Endothelial cell of umbilical vein (primary cell): ENCODE results near the gene GPR183. TPM values are rescaled to one million over a fixed set of nuclear protein-coding genes. Genes with fewer than 3 reads are reported as not detected.
A peak's percentile ranks its signal among the peaks of the same experiment; 100 is the strongest.

ENCODE experiments used
- BruUV-seq: library from RNA; stranded (reverse); fragments of 400-500 nt; replicated peaks from 2 replicates; lab custom pipeline; 2021; lab: Mats Ljungman, UMichigan
- CTCF ChIA-PET: fragments of 300-600, 350-600 bp; sonication (Branson Sonifier 250); formaldehyde crosslinking; loops from one replicate; lab custom pipeline; 2021; ENCODE audit warnings: antibody characterized with exemption, inconsistent platforms; lab: Charles Lee
- POLR2A ChIA-PET: fragments of 300-600, 350-600 bp; sonication (Branson Sonifier 250); formaldehyde crosslinking; loops from one replicate; lab custom pipeline; 2021; ENCODE audit warnings: antibody characterized with exemption, inconsistent platforms; lab: Charles Lee
- DNase-seq: peaks from one replicate; pipeline ENCODE4 v3.0.0-alpha.2; 2011; ENCODE audit warnings: low read depth, low spot score
- FAIRE-seq: peaks from 2 replicates; lab custom pipeline; 2011; peaks lifted over from hg19 to GRCh38; lab: Jason Lieb, UNC
- H2AFZ ChIP-seq: 2 replicates; pipeline ENCODE4 v1.6.0; 2012; ENCODE audit warnings: low read depth, low read length, control low read depth, inconsistent platforms
- H3K27ac ChIP-seq: 2 replicates; pipeline ENCODE4 v1.5.1; 2011; ENCODE audit warnings: low read depth, mild to moderate bottlenecking, control low read depth, low read length, moderate library complexity; ENCODE audit not compliant: insufficient read depth
- H3K27me3 ChIP-seq, 2 experiments: 2 replicates each; pipeline versions ENCODE4 v1.6.0 to v1.6.1; 2011; ENCODE audit warnings: low read length in 2 of 2, mixed read lengths in 1 of 2; ENCODE audit not compliant: control insufficient read depth in 2 of 2, insufficient read depth in 2 of 2
- H3K36me3 ChIP-seq, 2 experiments: 2 replicates in 1 of 2; 3 replicates in 1 of 2; pipeline ENCODE4 v1.5.1; 2011; ENCODE audit warnings: low read length in 2 of 2, mild to moderate bottlenecking in 1 of 2, moderate library complexity in 1 of 2; ENCODE audit not compliant: control insufficient read depth in 2 of 2, insufficient read depth in 2 of 2; ENCODE audit errors: extremely low read depth in 1 of 2
- H3K4me1 ChIP-seq: 3 replicates; pipeline ENCODE4 v1.5.1; 2011; ENCODE audit warnings: mild to moderate bottlenecking, low read length; ENCODE audit not compliant: control insufficient read depth, insufficient read depth; ENCODE audit errors: extremely low read depth
- H3K4me2 ChIP-seq: 2 replicates; pipeline ENCODE4 v1.6.1; 2011; ENCODE audit warnings: low read length, control low read depth, mixed read lengths; ENCODE audit not compliant: insufficient read depth
- H3K4me3 ChIP-seq, 3 experiments: fragments of 200-600 bp in 1 of 3; sonication (generic), shearing (Covaris generic) in 1 of 3; replicated peaks in 1 of 3; 2 replicates each; pipeline ENCODE4 v1.5.1; 2011 to 2016; ENCODE audit warnings: control low read depth in 3 of 3, low read length in 3 of 3, mild to moderate bottlenecking in 2 of 3, inconsistent platforms in 1 of 3, low read depth in 1 of 3, moderate library complexity in 1 of 3; ENCODE audit not compliant: insufficient read depth in 1 of 3
- H3K79me2 ChIP-seq: 2 replicates; pipeline ENCODE4 v1.6.0; 2012; ENCODE audit warnings: low read length, inconsistent platforms; ENCODE audit not compliant: control insufficient read depth, insufficient read depth
- H3K9ac ChIP-seq: replicated peaks from 2 replicates; pipeline ENCODE3; 2011; ENCODE audit warnings: low read length, control low read depth; ENCODE audit not compliant: insufficient read depth; ENCODE audit errors: extremely low read depth
- H3K9me1 ChIP-seq: replicated peaks from 3 replicates; pipeline ENCODE4 v1.6.0; 2011; ENCODE audit warnings: mild to moderate bottlenecking, low read length; ENCODE audit not compliant: control insufficient read depth, insufficient read depth; ENCODE audit errors: extremely low read depth
- H3K9me3 ChIP-seq: replicated peaks from 2 replicates; pipeline ENCODE4 v1.5.1; 2012; ENCODE audit warnings: low read length, inconsistent platforms; ENCODE audit not compliant: control insufficient read depth, insufficient read depth
- H4K20me1 ChIP-seq: replicated peaks from 2 replicates; pipeline ENCODE3; 2011; ENCODE audit warnings: mild to moderate bottlenecking, low read length; ENCODE audit not compliant: control insufficient read depth, insufficient read depth; ENCODE audit errors: extremely low read depth
- EZH2 ChIP-seq: IDR thresholded peaks from 2 replicates; pipeline ENCODE4 v1.6.1; 2012; ENCODE audit warnings: borderline replicate concordance, low read depth, mild to moderate bottlenecking, moderate library complexity, low read length, inconsistent platforms; ENCODE audit not compliant: severe bottlenecking
- FOS ChIP-seq: IDR thresholded peaks from 2 replicates; pipeline ENCODE4 v1.6.1; 2011; ENCODE audit warnings: mild to moderate bottlenecking, low read length, moderate library complexity, borderline replicate concordance; ENCODE audit not compliant: insufficient read depth
- GATA2 ChIP-seq: IDR thresholded peaks from 2 replicates; pipeline ENCODE4 v1.7.0; 2011; ENCODE audit warnings: low read depth, mild to moderate bottlenecking, moderate library complexity, mixed read lengths, low read length; ENCODE audit not compliant: insufficient read length, insufficient read depth
- JUN ChIP-seq: IDR thresholded peaks from 2 replicates; pipeline ENCODE4 v1.6.1; 2011; ENCODE audit warnings: borderline replicate concordance, low read depth; ENCODE audit not compliant: insufficient read length, insufficient read depth
- MYC ChIP-seq: IDR thresholded peaks from one replicate; pipeline ENCODE4 v1.6.1; 2011; ENCODE audit warnings: mild to moderate bottlenecking, low read depth, low read length
- POLR2A ChIP-seq: IDR thresholded peaks from 2 replicates; pipeline ENCODE4 v1.6.1; 2012; ENCODE audit warnings: low read depth, mild to moderate bottlenecking, control low read depth, low read length
- POLR2AphosphoS5 ChIP-seq: IDR thresholded peaks from 2 replicates; pipeline ENCODE4 v1.6.1; 2012; ENCODE audit warnings: low read depth, mild to moderate bottlenecking, control low read depth, low read length, moderate library complexity; ENCODE audit not compliant: insufficient read depth
- dilution Hi-C: fragments of 300-500 bp; cut with MboI; formaldehyde crosslinking; loops from one replicate; pipeline ENCODE4 v1.15.0; 2019; ENCODE audit warnings: low sequenced_read_pairs; ENCODE audit not compliant: extremely low pct_ligation_motif_present
- intact Hi-C: fragments of 100-400 bp; cut with micrococcal nuclease; formaldehyde crosslinking; loops from one replicate; pipeline ENCODE4 v1.10.0; 2022
- polyA plus RNA-seq, 4 experiments: library from polyadenylated mRNA; depleted of rRNA in 3 of 4; stranded (reverse) in 3 of 4; unstranded in 1 of 4; fragments of >200 nt; gene quantifications; 2 replicates each; pipeline versions ENCODE4 v1.2.1 to v1.2.3, GENCODE V29; 2011 to 2012; ENCODE audit warnings: missing spikeins in 1 of 4
- total RNA-seq: library from RNA; stranded (reverse); gene quantifications from 2 replicates; pipeline ENCODE4 v1.2.3, GENCODE V29; 2021
- TF ChIP-seq, protein P1 (sequence below), 2 donors: IDR thresholded peaks; 1 replicate in 1 of 2; 2 replicates in 1 of 2; pipeline ENCODE4 v1.5.1; 2011; ENCODE audit warnings: low read length in 2 of 2, mild to moderate bottlenecking in 2 of 2, moderate library complexity in 2 of 2, control low read depth in 1 of 2, inconsistent platforms in 1 of 2, low read depth in 1 of 2; ENCODE audit not compliant: insufficient read depth in 1 of 2; ENCODE audit errors: extremely low read depth in 1 of 2
- TF ChIP-seq, protein P2 (sequence below): IDR thresholded peaks from 2 replicates; pipeline ENCODE4 v1.6.1; 2011; ENCODE audit not compliant: insufficient read depth, insufficient read length

GPR183 gene
- total and polyA plus RNA-seq, 2 donors (not counting 3 experiments of a cell fraction or from before 2014, with no cell fraction given): 0.23 TPM; not detected in 1

DNA sequence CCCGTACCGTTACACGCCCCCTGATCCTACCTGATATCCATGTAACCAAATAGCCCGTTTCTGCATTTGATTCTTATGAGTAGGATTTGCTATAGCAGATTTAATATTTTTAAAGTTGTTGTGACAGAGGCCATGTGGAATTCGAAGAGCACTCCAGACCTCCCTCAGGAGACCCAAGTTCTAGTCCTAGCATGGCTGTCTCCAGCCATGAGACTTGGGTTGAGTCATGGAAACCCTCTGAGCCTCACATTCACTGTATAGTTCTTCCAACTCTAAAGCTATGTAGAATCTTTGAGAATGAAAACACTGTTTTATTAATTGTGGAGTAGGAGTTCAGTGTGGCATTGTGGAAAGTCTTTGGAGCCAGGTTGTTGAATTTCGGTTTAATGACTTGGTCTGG is 8.0 kb upstream of the GPR183 start:
- Histone ChIP-seq H3K4me2 (peak overlapping the region; percentile 71), H3K9me1 (no peaks in the 10 kb centered on the region), H3K4me1 (peaks cover 28% of the 10 kb centered on the region), H3K4me3 (peak overlapping the region in 1 of 3 experiments; percentile 20), H4K20me1 (no peaks in the 10 kb centered on the region), H3K79me2 (no peaks in the 10 kb centered on the region), H3K9me3 (no peaks in the 10 kb centered on the region), H3K9ac (peak overlapping the region; percentile 65), H3K36me3 (no peaks in the 10 kb centered on the region), H3K27ac (peak overlapping the region; percentile 98), H2AFZ (no peak overlapping the region), H3K27me3 (no peaks in the 10 kb centered on the region)
- dilution Hi-C loops (no loop called here), intact Hi-C loops (loop anchor here (2.0 kb wide), 1 partner anchor 186 kb away; the partner anchor contains the start of gene TM9SF2)
- BruUV-seq: TSS peak; percentile 75
- FAIRE-seq (no peak), DNase-seq (no peak)
- TF ChIP-seq GATA2: no peak
- CTCF ChIA-PET: interaction anchor here (2.0 kb wide), 1 partner anchor 46 kb away, joined by 8 read pairs; no protein-coding TSS in a partner anchor
- POLR2A ChIA-PET: no interaction called here

DNA sequence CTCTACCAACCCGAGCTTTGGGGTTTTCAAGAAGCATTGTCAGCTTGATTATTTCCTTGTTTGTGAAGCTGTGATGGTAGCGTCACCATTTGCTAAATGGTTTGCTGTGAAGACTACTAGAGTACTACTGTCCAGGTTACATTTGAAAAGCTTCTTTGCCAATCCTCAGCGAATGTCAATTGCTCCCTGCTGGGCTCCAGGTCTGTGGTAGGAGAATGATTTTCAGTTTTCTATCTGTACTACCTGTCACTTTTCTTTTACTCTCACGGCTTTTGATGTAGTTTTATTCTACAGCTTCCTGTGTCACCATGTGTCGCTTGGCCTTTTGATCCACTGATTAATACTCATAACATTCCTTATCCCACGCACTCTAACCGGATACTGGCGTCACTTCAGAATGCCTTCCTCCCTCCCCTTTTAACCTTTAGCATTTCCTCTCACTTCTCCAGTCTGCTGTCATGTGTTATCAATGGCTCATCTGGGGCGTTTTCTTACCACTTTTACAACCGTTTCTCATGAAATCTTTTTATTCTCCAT is 7.5 kb upstream of the GPR183 start:
- Histone ChIP-seq H3K36me3 (no peaks in the 10 kb centered on the region), H3K4me1 (peaks cover 28% of the 10 kb centered on the region), H3K27ac (peak overlapping the region; percentile 98), H4K20me1 (no peaks in the 10 kb centered on the region), H3K79me2 (no peaks in the 10 kb centered on the region), H3K9ac (peak overlapping the region; percentile 75), H3K27me3 (no peaks in the 10 kb centered on the region), H3K4me2 (peak overlapping the region; percentile 76), H3K9me3 (no peaks in the 10 kb centered on the region), H2AFZ (no peak overlapping the region), H3K9me1 (no peaks in the 10 kb centered on the region), H3K4me3 (peak overlapping the region in 1 of 3 experiments; percentile 20)
- no TSS peak for BruUV-seq
- FAIRE-seq (peak; percentile 98), DNase-seq (peak; percentile 93)
- ChIA-PET CTCF (interaction anchor here (0.6 to 2.0 kb wide), 4 partner anchors 11 to 72 kb away, joined by 3 to 8 read pairs (median 4); no protein-coding TSS in a partner anchor), POLR2A (no interaction called here)
- dilution Hi-C loops (no loop called here), intact Hi-C loops (loop anchor here (1.0 to 5.0 kb wide), 3 partner anchors 43 to 186 kb away; partner anchors contain the start of gene TM9SF2)
- TF ChIP-seq EZH2 (no peak), GATA2 (peak; percentile 90), POLR2A (peak; percentile 23), POLR2AphosphoS5 (peak; percentile 87), MYC (no peak), JUN (peak; percentile 92), FOS (peak; percentile 31)
- TF ChIP-seq, protein P1, sequence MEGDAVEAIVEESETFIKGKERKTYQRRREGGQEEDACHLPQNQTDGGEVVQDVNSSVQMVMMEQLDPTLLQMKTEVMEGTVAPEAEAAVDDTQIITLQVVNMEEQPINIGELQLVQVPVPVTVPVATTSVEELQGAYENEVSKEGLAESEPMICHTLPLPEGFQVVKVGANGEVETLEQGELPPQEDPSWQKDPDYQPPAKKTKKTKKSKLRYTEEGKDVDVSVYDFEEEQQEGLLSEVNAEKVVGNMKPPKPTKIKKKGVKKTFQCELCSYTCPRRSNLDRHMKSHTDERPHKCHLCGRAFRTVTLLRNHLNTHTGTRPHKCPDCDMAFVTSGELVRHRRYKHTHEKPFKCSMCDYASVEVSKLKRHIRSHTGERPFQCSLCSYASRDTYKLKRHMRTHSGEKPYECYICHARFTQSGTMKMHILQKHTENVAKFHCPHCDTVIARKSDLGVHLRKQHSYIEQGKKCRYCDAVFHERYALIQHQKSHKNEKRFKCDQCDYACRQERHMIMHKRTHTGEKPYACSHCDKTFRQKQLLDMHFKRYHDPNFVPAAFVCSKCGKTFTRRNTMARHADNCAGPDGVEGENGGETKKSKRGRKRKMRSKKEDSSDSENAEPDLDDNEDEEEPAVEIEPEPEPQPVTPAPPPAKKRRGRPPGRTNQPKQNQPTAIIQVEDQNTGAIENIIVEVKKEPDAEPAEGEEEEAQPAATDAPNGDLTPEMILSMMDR (IDR thresholded peaks at IDR 0.05; ENCODE audit: extremely low read depth in 1 of 2, insufficient read depth in 1 of 2, low read depth in 1 of 2, low read length in 2 of 2): no peak
- TF ChIP-seq, protein P2, sequence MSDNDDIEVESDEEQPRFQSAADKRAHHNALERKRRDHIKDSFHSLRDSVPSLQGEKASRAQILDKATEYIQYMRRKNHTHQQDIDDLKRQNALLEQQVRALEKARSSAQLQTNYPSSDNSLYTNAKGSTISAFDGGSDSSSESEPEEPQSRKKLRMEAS: no peak
